IMR-90 (cell line): ENCODE results near the gene TNFRSF21. TPM values are rescaled to one million over a fixed set of nuclear protein-coding genes. Genes with fewer than 3 reads are reported as not detected.

Experiments used
- ATAC-seq: fragments of 200-7000 bp; cut with Tn5 transposase; 2 replicates; pipeline ENCODE4 v1.9.1; 2020; ENCODE audit warnings: low read depth, mild to moderate bottlenecking, moderate library complexity
- BruUV-seq: library from RNA; stranded (reverse); fragments of 400-500 nt; replicated peaks from 2 replicates; lab custom pipeline; 2021; lab: Mats Ljungman, UMichigan
- CTCF ChIA-PET: fragments of 300-600 bp; formaldehyde crosslinking; extraction: SDS; loops from one replicate; lab custom pipeline; 2021; ENCODE audit warnings: antibody characterized with exemption; lab: Yijun Ruan, JAX
- POLR2A ChIA-PET: fragments of 300-600 bp; sonication (Branson Sonifier 250); formaldehyde crosslinking; loops from one replicate; lab custom pipeline; 2022; ENCODE audit warnings: antibody characterized with exemption; ENCODE audit not compliant: unreplicated experiment; lab: Charles Lee
- DNase-seq: peaks from one replicate; pipeline ENCODE4 v3.0.0; 2013
- H2AFZ ChIP-seq: replicated peaks from 2 replicates; pipeline ENCODE3; 2013; ENCODE audit warnings: low read length, mild to moderate bottlenecking; ENCODE audit not compliant: poor library complexity
- H2AK5ac ChIP-seq: 2 replicates; pipeline ENCODE4 v1.6.1; 2013; ENCODE audit warnings: low read depth, low read length, inconsistent platforms
- H2AK9ac ChIP-seq: replicated peaks from 2 replicates; pipeline ENCODE3; 2013; ENCODE audit warnings: mild to moderate bottlenecking, low read depth, low read length, moderate library complexity; ENCODE audit not compliant: poor library complexity
- H2BK120ac ChIP-seq: 2 replicates; pipeline ENCODE4 v1.6.1; 2013; ENCODE audit warnings: low read depth, low read length, inconsistent platforms
- H2BK15ac ChIP-seq: 3 replicates; pipeline ENCODE4 v1.6.1; 2013; ENCODE audit warnings: low read depth, low read length, inconsistent platforms
- H2BK20ac ChIP-seq: 2 replicates; pipeline ENCODE4 v1.6.1; 2013; ENCODE audit warnings: low read depth, mild to moderate bottlenecking, inconsistent platforms, low read length, moderate library complexity
- H2BK5ac ChIP-seq: 2 replicates; pipeline ENCODE4 v1.6.1; 2013; ENCODE audit warnings: mild to moderate bottlenecking, low read depth, low read length, inconsistent platforms; ENCODE audit not compliant: poor library complexity, severe bottlenecking
- H3K14ac ChIP-seq: replicated peaks from 2 replicates; pipeline ENCODE4 v1.6.1; 2013; ENCODE audit warnings: low read depth, low read length, inconsistent platforms
- H3K18ac ChIP-seq: 2 replicates; pipeline ENCODE4 v1.6.1; 2013; ENCODE audit warnings: low read depth, low read length, control low read depth
- H3K23ac ChIP-seq: 2 replicates; pipeline ENCODE4 v1.6.1; 2013; ENCODE audit warnings: low read depth, low read length, inconsistent platforms
- H3K27ac ChIP-seq: 2 replicates; pipeline ENCODE4 v1.5.1; 2013; ENCODE audit warnings: mild to moderate bottlenecking, control low read depth, low read length; ENCODE audit not compliant: insufficient read depth
- H3K27me3 ChIP-seq: 2 replicates; pipeline ENCODE4 v1.6.1; 2013; ENCODE audit warnings: low read length; ENCODE audit not compliant: control insufficient read depth, insufficient read depth
- H3K36me3 ChIP-seq: 2 replicates; pipeline ENCODE4 v1.6.1; 2013; ENCODE audit warnings: low read length, mixed read lengths; ENCODE audit not compliant: control insufficient read depth, insufficient read depth
- H3K4ac ChIP-seq: 2 replicates; pipeline ENCODE4 v1.6.1; 2013; ENCODE audit warnings: low read depth, low read length, inconsistent platforms
- H3K4me1 ChIP-seq: 2 replicates; pipeline ENCODE4 v1.6.1; 2013; ENCODE audit warnings: low read length, mixed read lengths; ENCODE audit not compliant: control insufficient read depth, insufficient read depth
- H3K4me2 ChIP-seq: 2 replicates; pipeline ENCODE4 v1.6.1; 2013; ENCODE audit warnings: low read depth, mild to moderate bottlenecking, control low read depth, low read length, moderate library complexity
- H3K4me3 ChIP-seq: 2 replicates; pipeline ENCODE4 v1.5.1; 2013; ENCODE audit warnings: low read depth, mild to moderate bottlenecking, control low read depth, low read length, moderate library complexity; ENCODE audit not compliant: insufficient read depth
- H3K56ac ChIP-seq: 2 replicates; pipeline ENCODE4 v1.6.1; 2013; ENCODE audit warnings: low read length, inconsistent platforms; ENCODE audit not compliant: insufficient read depth; ENCODE audit errors: extremely low read depth
- H3K79me1 ChIP-seq, 2 experiments: 2 replicates each; pipeline ENCODE4 v1.6.1; 2013; ENCODE audit warnings: low read length in 2 of 2, inconsistent platforms in 1 of 2, low read depth in 1 of 2
- H3K9ac ChIP-seq: 2 replicates; pipeline ENCODE4 v1.6.1; 2013; ENCODE audit warnings: low read depth, low read length, control low read depth
- H3K9me1 ChIP-seq: 2 replicates; pipeline ENCODE4 v1.6.1; 2013; ENCODE audit warnings: low read length, inconsistent platforms; ENCODE audit not compliant: insufficient read depth
- H3K9me3 ChIP-seq: 2 replicates; pipeline ENCODE4 v1.6.1; 2013; ENCODE audit warnings: low read length; ENCODE audit not compliant: control insufficient read depth, insufficient read depth
- H4K20me1 ChIP-seq: 2 replicates; pipeline ENCODE4 v1.6.1; 2013; ENCODE audit warnings: low read length, inconsistent platforms; ENCODE audit not compliant: insufficient read depth
- H4K5ac ChIP-seq: 2 replicates; pipeline ENCODE4 v1.6.1; 2013; ENCODE audit warnings: mild to moderate bottlenecking, low read depth, low read length, control low read depth
- H4K8ac ChIP-seq, 2 experiments: 2 replicates each; pipeline ENCODE4 v1.6.1; 2013; ENCODE audit warnings: low read depth in 2 of 2, low read length in 2 of 2, control low read depth in 1 of 2, inconsistent platforms in 1 of 2
- H4K91ac ChIP-seq: 2 replicates; pipeline ENCODE4 v1.6.1; 2013; ENCODE audit warnings: low read depth, low read length, inconsistent platforms; ENCODE audit not compliant: insufficient read depth
- BHLHE40 ChIP-seq: fragments of 150-350 bp; IDR thresholded peaks from 2 replicates; pipeline ENCODE4 v1.6.1; 2016; ENCODE audit warnings: mild to moderate bottlenecking, low read depth, low read length
- CEBPB ChIP-seq: IDR thresholded peaks from 2 replicates; pipeline ENCODE4 v1.6.1; 2012; ENCODE audit warnings: low read depth, low read length, improper control_type of control experiment
- CHD1 ChIP-seq: IDR thresholded peaks from 2 replicates; pipeline ENCODE4 v1.6.1; 2012; ENCODE audit warnings: low read depth, low read length, improper control_type of control experiment
- CTCF ChIP-seq: conservative IDR thresholded peaks from 2 replicates; pipeline ENCODE4 v1.5.1; 2012; ENCODE audit warnings: mild to moderate bottlenecking, low read depth, low read length, improper control_type of control experiment
- ELK1 ChIP-seq: fragments of 150-350 bp; IDR thresholded peaks from 2 replicates; pipeline ENCODE4 v1.6.1; 2016; ENCODE audit warnings: low read depth, mild to moderate bottlenecking, low read length, moderate library complexity, borderline replicate concordance
- FOS ChIP-seq: fragments of 150-350 bp; IDR thresholded peaks from 2 replicates; pipeline ENCODE4 v1.6.1; 2016; ENCODE audit warnings: low read depth, low read length
- MAFK ChIP-seq: IDR thresholded peaks from 2 replicates; pipeline ENCODE4 v1.6.1; 2012; ENCODE audit warnings: low read depth, low read length, improper control_type of control experiment
- MAZ ChIP-seq: IDR thresholded peaks from 2 replicates; pipeline ENCODE4 v1.6.1; 2012; ENCODE audit warnings: low read depth, mild to moderate bottlenecking, low read length, improper control_type of control experiment, moderate library complexity, borderline replicate concordance
- MXI1 ChIP-seq: IDR thresholded peaks from 2 replicates; pipeline ENCODE4 v1.6.1; 2012; ENCODE audit warnings: low read depth, mild to moderate bottlenecking, low read length, moderate library complexity, borderline replicate concordance
- NFE2L2 ChIP-seq: fragments of 150-350 bp; IDR thresholded peaks from 2 replicates; pipeline ENCODE4 v1.6.1; 2016; ENCODE audit warnings: low read depth, mild to moderate bottlenecking, low read length
- POLR2A ChIP-seq: IDR thresholded peaks from 2 replicates; pipeline ENCODE4 v1.6.1; 2012; ENCODE audit warnings: mild to moderate bottlenecking, low read depth, low read length
- RAD21 ChIP-seq: IDR thresholded peaks from 2 replicates; pipeline ENCODE4 v1.6.1; 2012; ENCODE audit warnings: low read length, improper control_type of control experiment
- RCOR1 ChIP-seq: IDR thresholded peaks from 2 replicates; pipeline ENCODE4 v1.6.1; 2012; ENCODE audit warnings: mild to moderate bottlenecking, low read length, improper control_type of control experiment; ENCODE audit not compliant: insufficient replicate concordance
- RFX5 ChIP-seq: IDR thresholded peaks from 2 replicates; pipeline ENCODE4 v1.8.0; 2012; ENCODE audit warnings: low read depth, mild to moderate bottlenecking, low read length, moderate library complexity
- SMC3 ChIP-seq: fragments of 150-350 bp; IDR thresholded peaks from 2 replicates; pipeline ENCODE4 v1.6.1; 2016; ENCODE audit warnings: low read depth, mild to moderate bottlenecking, antibody characterized with exemption, low read length, moderate library complexity
- USF2 ChIP-seq: fragments of 150-350 bp; IDR thresholded peaks from 2 replicates; pipeline ENCODE4 v1.6.1; 2017; ENCODE audit warnings: mild to moderate bottlenecking, antibody characterized with exemption, low read length, low read depth
- WGBS, 2 experiments: methylation state at CpG; one replicate each; pipeline versions ENCODE4 v1.1.5 to v1.1.7; 2013; ENCODE audit warnings: missing lambda C conversion rate in 2 of 2; ENCODE audit not compliant: insufficient read length in 1 of 2; ENCODE audit errors: extremely low coverage in 2 of 2; 5-methylcytosine and 5-hydroxymethylcytosine counted together
- dilution Hi-C: fragments of 300-500 bp; cut with HindIII; formaldehyde crosslinking; loops from one replicate; pipeline ENCODE4 v1.14.3; 2018; ENCODE audit warnings: low sequenced_read_pairs; ENCODE audit not compliant: unreplicated experiment
- in situ Hi-C: fragments of 300-500 bp; cut with MboI; formaldehyde crosslinking; loops from 3 replicates; pipeline ENCODE4 v1.14.3; 2019; ENCODE audit warnings: low sequenced_read_pairs, inconsistent platforms, mixed read lengths
- intact Hi-C: fragments of 100-400 bp; cut with micrococcal nuclease; formaldehyde crosslinking; loops from 2 replicates; pipeline ENCODE4 v1.10.0; 2022
- polyA plus RNA-seq, 3 experiments: library from polyadenylated mRNA; depleted of rRNA; stranded (reverse); fragments of >200 nt; gene quantifications; 2 replicates each; pipeline ENCODE4 v1.2.3, GENCODE V29; 2012; ENCODE audit warnings: low replicate concordance in 1 of 3
- total RNA-seq: library from RNA; depleted of rRNA; stranded (reverse); fragments of >200 nt; gene quantifications from 2 replicates; pipeline ENCODE4 v1.2.3, GENCODE V29; 2012

Gene TNFRSF21
- total and polyA plus RNA-seq, 2 of the 4 experiments (the other 2 are of a cell fraction): 2.9 to 6.9 TPM

- no TSS peak for BruUV-seq
- no peak for TF ChIP-seq CTCF
- TF ChIP-seq MAZ: no peak
- TF ChIP-seq RAD21: no peak
- TF ChIP-seq RCOR1: no peak
- no peak for TF ChIP-seq RFX5
- TF ChIP-seq CHD1: no peak
- TF ChIP-seq MXI1: no peak
- TF ChIP-seq SMC3: no peak
- no peak for TF ChIP-seq BHLHE40
- no peak for TF ChIP-seq POLR2A
- TF ChIP-seq USF2: no peak
- TF ChIP-seq CEBPB: no peak
- no peak for TF ChIP-seq ELK1
- no peak for TF ChIP-seq FOS
- TF ChIP-seq MAFK: no peak
- no peak for TF ChIP-seq NFE2L2
- ATAC-seq: no peak
- H3K9me1 ChIP-seq: no peaks in the 10 kb centered on the region
- H3K79me1 ChIP-seq: peaks cover 7 to 24% of the 10 kb centered on the region in 2 experiments; a peak in 1 of 4 replicates
- peak overlapping the region; percentile 92 for H3K4me2 ChIP-seq
- H2AK5ac ChIP-seq: no peak overlapping the region
- no peak overlapping the region for H4K5ac ChIP-seq
- H3K14ac ChIP-seq: peak overlapping the region; percentile 10; the same call in 1 of the 2 replicates
- H2BK120ac ChIP-seq: no peak overlapping the region
- in situ Hi-C loops: loop anchor here (5.0 to 25.0 kb wide), 2 partner anchors 211 to 471 kb away; no protein-coding TSS in a partner anchor
- H3K4me3 ChIP-seq: peak overlapping the region; percentile 84
- H2BK5ac ChIP-seq: no peak overlapping the region
- no peaks in the 10 kb centered on the region; the same call in 1 of the 2 replicates for H4K20me1 ChIP-seq
- no peak overlapping the region for H4K8ac ChIP-seq
- no peaks in the 10 kb centered on the region for H3K36me3 ChIP-seq
- H4K91ac ChIP-seq: no peak overlapping the region
- no peak overlapping the region for H2AFZ ChIP-seq
- H2BK20ac ChIP-seq: no peak overlapping the region
- H3K23ac ChIP-seq: peak overlapping the region; percentile 66; the same call in 1 of the 2 replicates
- no peak overlapping the region for H3K18ac ChIP-seq
- intact Hi-C loops: loop anchor here (5.0 kb wide), 1 partner anchor 51 kb away; no protein-coding TSS in a partner anchor
- dilution Hi-C loops: no loop called here
- no peak for DNase-seq
- no peak overlapping the region for H3K27ac ChIP-seq
- no peak overlapping the region for H2AK9ac ChIP-seq
- CTCF ChIA-PET: interaction anchor here (0.6 to 2.2 kb wide), 2 partner anchors 67 to 215 kb away, joined by 3 to 7 read pairs; no protein-coding TSS in a partner anchor
- H2BK15ac ChIP-seq: no peak overlapping the region
- WGBS, 2 experiments: no CpG with 5 or more reads among the region's 3 CpGs
- POLR2A ChIA-PET: no interaction called here
- H3K9ac ChIP-seq: 0 out of 2 replicates have a peak overlapping the region, but pooled peaks have one; percentile 43
- no peak overlapping the region for H3K56ac ChIP-seq
- H3K27me3 ChIP-seq: peaks cover 7% of the 10 kb centered on the region; the same call in 1 of the 2 replicates
- no peaks in the 10 kb centered on the region; the same call in 1 of the 2 replicates for H3K4me1 ChIP-seq
- 0 out of 2 replicates have a peak overlapping the region, but pooled peaks have one; percentile 13 for H3K4ac ChIP-seq
- no peaks in the 10 kb centered on the region for H3K9me3 ChIP-seq
Observed at GRCh38 chr6:47308198-47308517, 1.5 kb downstream of the TNFRSF21 start.
